Common myeloid progenitor, CD34-positive (primary cell): Measurements from ENCODE around the gene CNPY1.

Experiments used
- CTCF ChIA-PET: fragments of 350-600 bp; sonication (Branson Sonifier 250); formaldehyde crosslinking; loops from one replicate; lab custom pipeline; 2021; ENCODE audit warnings: antibody characterized with exemption; lab: Charles Lee
- POLR2A ChIA-PET: fragments of 350-600 bp; sonication (Branson Sonifier 250); formaldehyde crosslinking; loops from one replicate; lab custom pipeline; 2021; ENCODE audit warnings: antibody characterized with exemption; lab: Charles Lee
- DNase-seq, 3 donors: peaks; one replicate each; pipeline versions ENCODE4 v3.0.0 to v3.0.0-alpha.2; 2013
- H3K27ac ChIP-seq, 2 experiments: 1 replicate in 1 of 2; 2 replicates in 1 of 2; pipeline ENCODE4 v1.7.0; 2013; ENCODE audit warnings: inconsistent platforms in 2 of 2, low read length in 2 of 2, mild to moderate bottlenecking in 2 of 2, low read depth in 1 of 2, moderate library complexity in 1 of 2; ENCODE audit not compliant: severe bottlenecking in 2 of 2, insufficient read depth in 1 of 2, poor library complexity in 1 of 2
- H3K27me3 ChIP-seq, 5 experiments: replicated peaks in 2 of 5; 1 replicate in 3 of 5; 2 replicates in 2 of 5; pipeline versions ENCODE4 v1.6.1 to v1.7.0; 2013; ENCODE audit warnings: low read length in 4 of 5, mild to moderate bottlenecking in 2 of 5, moderate library complexity in 2 of 5, inconsistent platforms in 1 of 5; ENCODE audit not compliant: insufficient read depth in 5 of 5, control insufficient read depth in 4 of 5
- H3K36me3 ChIP-seq, 4 experiments: 1 replicate in 2 of 4; 2 replicates in 2 of 4; pipeline versions ENCODE4 v1.6.1 to v1.7.0; 2013; ENCODE audit warnings: low read length in 3 of 4, control low read depth in 1 of 4, mild to moderate bottlenecking in 1 of 4; ENCODE audit not compliant: control insufficient read depth in 4 of 4, insufficient read depth in 4 of 4
- H3K4me1 ChIP-seq, 4 experiments: 1 replicate in 3 of 4; 2 replicates in 1 of 4; pipeline versions ENCODE4 v1.6.1 to v1.7.1; 2013; ENCODE audit warnings: low read length in 3 of 4, mild to moderate bottlenecking in 3 of 4, control low read depth in 1 of 4, inconsistent platforms in 1 of 4, moderate library complexity in 1 of 4; ENCODE audit not compliant: control insufficient read depth in 4 of 4, insufficient read depth in 4 of 4; ENCODE audit errors: control extremely low read depth in 1 of 4
- H3K4me3 ChIP-seq, 7 experiments: 1 replicate in 4 of 7; 2 replicates in 3 of 7; pipeline versions ENCODE4 v1.5.1 to v1.7.0; 2013; ENCODE audit warnings: mild to moderate bottlenecking in 7 of 7, low read length in 6 of 7, moderate library complexity in 6 of 7, inconsistent platforms in 2 of 7, low read depth in 2 of 7, control low read depth in 1 of 7; ENCODE audit not compliant: insufficient read depth in 4 of 7, control insufficient read depth in 1 of 7; ENCODE audit errors: extremely low read depth in 1 of 7
- H3K9me3 ChIP-seq, 5 experiments: 1 replicate in 4 of 5; 2 replicates in 1 of 5; pipeline versions ENCODE4 v1.6.1 to v1.7.1; 2013; ENCODE audit warnings: low read length in 4 of 5, mild to moderate bottlenecking in 2 of 5, inconsistent platforms in 1 of 5, low read depth in 1 of 5, moderate library complexity in 1 of 5; ENCODE audit not compliant: control insufficient read depth in 4 of 5, insufficient read depth in 2 of 5; ENCODE audit errors: control extremely low read depth in 1 of 5
- WGBS: methylation state at CpG from one replicate; pipeline ENCODE4 v1.1.5; 2013; ENCODE audit not compliant: insufficient coverage; 5-methylcytosine and 5-hydroxymethylcytosine counted together

The CNPY1 gene

GRCh38 chr7:155477476-155477875 is 68.9 kb downstream of the CNPY1 start:
- whole genome bisulfite sequencing, result no CpG with 5 or more reads among the region's 4 CpGs
- Histone ChIP-seq H3K4me1 (no peaks in the 10 kb centered on the region), H3K36me3 (no peaks in the 10 kb centered on the region), H3K27ac (no peak overlapping the region), H3K27me3 (peaks cover 22 to 91% (median 39%) of the 10 kb centered on the region in 5 experiments), H3K9me3 (peaks cover 0 to 24% (median 4%) of the 10 kb centered on the region in 5 experiments), H3K4me3 (no peak overlapping the region)
- DNase-seq, result no peak
- POLR2A ChIA-PET, result no interaction called here
- CTCF ChIA-PET, result interaction anchor here (1.0 to 1.2 kb wide), 3 partner anchors 16 to 105 kb away, joined by 3 read pairs; no protein-coding TSS in a partner anchor

GRCh38 chr7:155471718-155472117 is 74.6 kb downstream of the CNPY1 start:
- DNase-seq, result no peak
- H3K9me3 ChIP-seq, result peaks cover 0 to 12% (median 3%) of the 10 kb centered on the region in 5 experiments
- ChIA-PET CTCF (interaction anchor here (1.0 to 1.2 kb wide), 2 partner anchors 15 to 24 kb away, joined by 3 read pairs; no protein-coding TSS in a partner anchor), POLR2A (no interaction called here)
- 12% methylated on average over 9 of the region's 11 CpGs for WGBS
- peaks cover 0 to 11% (median 4%) of the 10 kb centered on the region in 4 experiments for H3K4me1 ChIP-seq
- H3K27ac ChIP-seq, result no peak overlapping the region
- no peak overlapping the region for H3K4me3 ChIP-seq
- H3K36me3 ChIP-seq, result no peaks in the 10 kb centered on the region
- H3K27me3 ChIP-seq, result peaks cover 33 to 100% (median 61%) of the 10 kb centered on the region in 5 experiments

DNA sequence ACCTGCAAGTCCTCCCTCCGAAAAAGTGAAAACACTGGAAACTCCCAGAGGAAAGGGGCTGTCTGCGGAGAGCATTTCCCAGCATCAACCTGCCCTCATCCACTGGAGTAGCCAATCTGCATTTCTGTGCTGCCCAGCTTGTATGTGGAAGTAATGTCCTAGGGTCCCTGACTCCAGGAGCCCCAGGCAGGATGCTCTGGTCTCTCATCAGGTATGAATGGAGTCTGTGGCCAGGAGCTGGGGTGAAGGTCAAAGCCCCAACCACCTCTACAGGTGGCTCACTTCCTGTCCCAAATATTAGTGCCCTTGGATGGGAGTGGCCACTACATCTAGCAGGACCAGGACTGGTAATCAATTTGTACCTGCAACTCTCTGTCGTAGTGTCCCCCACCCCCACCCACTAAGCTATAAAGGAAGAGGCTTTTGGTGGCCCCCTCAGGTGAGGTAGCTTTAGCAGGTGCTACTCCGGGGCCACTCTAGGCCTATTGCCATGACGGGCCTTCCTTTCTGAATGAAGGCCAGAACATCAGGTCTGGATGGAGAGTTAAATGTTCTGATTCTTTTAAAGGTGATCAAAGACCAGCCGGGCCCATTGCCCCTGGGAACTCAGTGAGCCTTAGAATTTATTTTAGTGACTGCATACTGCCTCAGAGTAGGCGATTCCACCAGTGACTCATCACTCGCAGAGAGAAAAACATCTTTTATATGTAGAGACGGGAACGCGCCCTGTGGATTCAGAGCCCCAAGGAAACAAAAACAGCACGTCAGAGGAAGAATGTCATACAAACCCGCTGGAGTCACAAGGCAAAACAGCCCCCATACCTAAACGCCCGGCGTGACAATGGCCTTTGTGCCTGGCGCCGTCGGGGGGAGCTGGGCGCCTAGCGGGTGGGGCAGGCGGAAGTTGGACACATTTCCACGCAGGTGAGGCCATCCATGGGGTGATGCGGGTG is 75.4 kb downstream of the CNPY1 start:
- no peaks in the 10 kb centered on the region for H3K36me3 ChIP-seq
- H3K27me3 ChIP-seq, result peaks cover 26 to 100% (median 62%) of the 10 kb centered on the region in 5 experiments
- DNase-seq, result no peak
- ChIA-PET POLR2A (interaction anchor here (0.6 kb wide), 1 partner anchor 20 kb away, joined by 3 read pairs; no protein-coding TSS in a partner anchor), CTCF (interaction anchor here (0.6 to 1.2 kb wide), 3 partner anchors 16 to 154 kb away, joined by 3 read pairs; no protein-coding TSS in a partner anchor)
- peaks cover 0 to 13% (median 7%) of the 10 kb centered on the region in 4 experiments for H3K4me1 ChIP-seq
- H3K4me3 ChIP-seq, result no peak overlapping the region
- 10% methylated on average over 20 of the region's 24 CpGs for WGBS
- no peak overlapping the region for H3K27ac ChIP-seq
- H3K9me3 ChIP-seq, result peaks cover 0 to 9% (median 3%) of the 10 kb centered on the region in 5 experiments

DNA sequence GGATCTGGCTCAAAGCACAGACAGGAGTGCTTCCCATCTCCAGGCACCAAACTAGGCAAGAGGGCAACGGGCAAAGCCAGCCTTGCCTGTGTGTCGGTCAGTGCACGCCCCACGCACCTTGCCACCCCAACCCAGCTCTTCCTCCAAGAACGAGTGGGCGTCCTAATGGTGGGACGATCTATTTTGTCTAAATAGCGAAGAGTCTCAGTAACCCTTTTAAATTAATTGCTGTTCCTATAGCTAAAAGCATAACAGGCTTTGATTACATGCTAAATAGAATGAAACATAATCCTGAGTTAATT is 76.2 kb downstream of the CNPY1 start:
- 27% methylated on average over 5 of the region's 8 CpGs for WGBS

GRCh38 chr7:155469311-155470185 is 76.8 kb downstream of the CNPY1 start:
- Histone ChIP-seq H3K36me3 (no peaks in the 10 kb centered on the region), H3K4me1 (peaks cover 0 to 17% (median 10%) of the 10 kb centered on the region in 4 experiments), H3K4me3 (no peak overlapping the region), H3K27ac (no peak overlapping the region), H3K9me3 (peaks cover 0 to 3% (median 0%) of the 10 kb centered on the region in 5 experiments), H3K27me3 (peaks cover 23 to 100% (median 59%) of the 10 kb centered on the region in 5 experiments)
- ChIA-PET CTCF (interaction anchor here (1.3 kb wide), 1 partner anchor 15 kb away, joined by 5 read pairs; no protein-coding TSS in a partner anchor), POLR2A (no interaction called here)
- WGBS, result 18% methylated on average over 6 of the region's 12 CpGs
- DNase-seq, result no peak

More for the DNA sequence above, 76.2 kb downstream of the CNPY1 start:
- no peak overlapping the region for H3K27ac ChIP-seq
- no peak for DNase-seq
- H3K27me3 ChIP-seq, result peaks cover 23 to 100% (median 61%) of the 10 kb centered on the region in 5 experiments
- H3K36me3 ChIP-seq, result no peaks in the 10 kb centered on the region
- H3K4me3 ChIP-seq, result no peak overlapping the region
- ChIA-PET POLR2A (no interaction called here), CTCF (interaction anchor here (1.2 kb wide), 1 partner anchor 17 kb away, joined by 3 read pairs; no protein-coding TSS in a partner anchor)
- H3K4me1 ChIP-seq, result peaks cover 0 to 16% (median 10%) of the 10 kb centered on the region in 4 experiments
- peaks cover 0 to 4% (median 0%) of the 10 kb centered on the region in 5 experiments for H3K9me3 ChIP-seq

DNA sequence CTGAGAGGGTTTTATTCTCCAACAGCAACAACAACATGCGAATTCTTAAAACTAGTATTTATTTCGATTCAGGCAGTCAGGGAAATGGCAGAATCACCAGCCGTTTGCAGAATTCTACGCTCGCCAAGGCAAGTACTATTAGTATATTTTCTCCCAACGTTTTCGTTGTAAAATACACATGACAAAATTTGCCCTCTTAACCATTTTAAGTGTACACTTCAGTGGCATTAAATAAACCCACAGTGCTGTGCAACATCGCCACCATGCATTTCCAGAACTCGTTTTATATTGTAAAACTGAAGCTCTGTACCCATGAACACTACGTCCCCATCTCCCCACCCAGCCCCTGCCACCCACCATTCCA is 77.6 kb downstream of the CNPY1 start:
- no peak for DNase-seq
- POLR2A ChIA-PET, result no interaction called here
- Histone ChIP-seq H3K9me3 (peaks cover 0 to 3% (median 0%) of the 10 kb centered on the region in 5 experiments), H3K27me3 (peaks cover 25 to 100% (median 56%) of the 10 kb centered on the region in 5 experiments), H3K4me3 (no peak overlapping the region), H3K36me3 (no peaks in the 10 kb centered on the region), H3K27ac (no peak overlapping the region), H3K4me1 (peaks cover 0 to 17% (median 10%) of the 10 kb centered on the region in 4 experiments)
- CTCF ChIA-PET, result interaction anchor here (1.3 kb wide), 1 partner anchor 16 kb away, joined by 5 read pairs; no protein-coding TSS in a partner anchor
- WGBS, result 27% methylated on average over 7 of the region's 10 CpGs
